ENCODE results near the gene UCN3.
"Not testable (repeated sequence)": the region's sequence is repeated elsewhere in the genome, so short reads cannot be mapped to it uniquely, and the experiment has no call there.

Gene UCN3

GRCh38 chr10:5406918-5407317 is 42.2 kb downstream of the UCN3 start:
- no peak for DNase-seq (ENCODE audit: low read depth in 2 of 2)

- not testable (repeated sequence) for DNase-seq (ENCODE audit: low read depth in 2 of 2)
Measured at GRCh38 chr10:5410787-5411186, 46.0 kb downstream of the UCN3 start.

- DNase-seq (ENCODE audit: low read depth in 2 of 2) = no peak
Measured at GRCh38 chr10:5411941-5412276, 47.1 kb downstream of the UCN3 start.

- peak; percentile 53 to 65 for DNase-seq (ENCODE audit: low read depth in 2 of 2)
Measured at GRCh38 chr10:5412277-5412941, 47.6 kb downstream of the UCN3 start, which contains the start of gene NET1. Gene NET1, plus strand, starts transcription at chr10:5412557. Its CDS starts 136 bp downstream, at chr10:5412693.

GRCh38 chr10:5413012-5413938 is 48.5 kb downstream of the UCN3 start:
- no peak for DNase-seq (ENCODE audit: low read depth in 2 of 2)

- DNase-seq (ENCODE audit: low read depth in 2 of 2) = no peak
Measured at GRCh38 chr10:5416981-5417380, 52.2 kb downstream of the UCN3 start.

- no peak for DNase-seq (ENCODE audit: low read depth in 2 of 2)
Measured at GRCh38 chr10:5418584-5418983, 53.8 kb downstream of the UCN3 start.

- DNase-seq (ENCODE audit: low read depth in 2 of 2) = no peak
Measured at GRCh38 chr10:5419466-5420094, 54.8 kb downstream of the UCN3 start.

- no peak for DNase-seq (ENCODE audit: low read depth in 2 of 2)
Measured at GRCh38 chr10:5423771-5424170, 59.0 kb downstream of the UCN3 start.
